ENCODE measurements around the gene JARID2. TPM values are rescaled to one million over a fixed set of nuclear protein-coding genes. Genes with fewer than 3 reads are reported as not detected.

The JARID2 gene
- total and polyA plus RNA-seq, 11 donors: 3.5 to 12.2 (median 7.5) TPM

DNA sequence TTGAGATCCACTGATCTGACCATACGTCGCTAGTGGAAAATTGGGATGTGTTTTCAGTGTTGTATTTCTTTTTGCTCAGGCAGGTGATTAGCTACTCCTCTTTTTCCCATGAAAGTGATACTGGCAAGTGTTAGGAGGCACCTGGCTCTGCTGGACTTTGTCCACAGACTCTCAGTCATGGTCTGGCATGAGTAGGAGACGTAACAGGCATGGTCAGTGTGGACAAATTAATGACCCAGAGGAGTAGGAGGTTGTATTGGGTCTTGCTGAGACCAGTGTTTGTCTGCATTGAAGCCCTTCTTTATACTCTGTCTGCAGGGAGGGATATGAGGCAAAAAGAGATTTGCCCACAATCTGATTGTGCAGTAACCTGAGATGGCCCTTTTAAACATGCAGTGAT is 238.3 kb downstream of the JARID2 start:
- Histone ChIP-seq H3K36me3 (peaks cover 0 to 23% (median 20%) of the 10 kb centered on the region in 9 donors), H3K27me3 (no peaks in the 10 kb centered on the region), H3K4me3 (no peak overlapping the region), H3K9me3 (no peaks in the 10 kb centered on the region), H3K4me1 (peaks cover 0 to 38% (median 12%) of the 10 kb centered on the region in 12 donors), H3K27ac (no peak overlapping the region)
- ATAC-seq: no peak
- no peak for DNase-seq
- WGBS, 4 donors: 78 to 91% (median 83%) methylated on average over 3 of the region's 3 CpGs
- TF ChIP-seq POLR2A (IDR thresholded peaks at IDR 0.05): no peak
- TF ChIP-seq, protein P1, sequence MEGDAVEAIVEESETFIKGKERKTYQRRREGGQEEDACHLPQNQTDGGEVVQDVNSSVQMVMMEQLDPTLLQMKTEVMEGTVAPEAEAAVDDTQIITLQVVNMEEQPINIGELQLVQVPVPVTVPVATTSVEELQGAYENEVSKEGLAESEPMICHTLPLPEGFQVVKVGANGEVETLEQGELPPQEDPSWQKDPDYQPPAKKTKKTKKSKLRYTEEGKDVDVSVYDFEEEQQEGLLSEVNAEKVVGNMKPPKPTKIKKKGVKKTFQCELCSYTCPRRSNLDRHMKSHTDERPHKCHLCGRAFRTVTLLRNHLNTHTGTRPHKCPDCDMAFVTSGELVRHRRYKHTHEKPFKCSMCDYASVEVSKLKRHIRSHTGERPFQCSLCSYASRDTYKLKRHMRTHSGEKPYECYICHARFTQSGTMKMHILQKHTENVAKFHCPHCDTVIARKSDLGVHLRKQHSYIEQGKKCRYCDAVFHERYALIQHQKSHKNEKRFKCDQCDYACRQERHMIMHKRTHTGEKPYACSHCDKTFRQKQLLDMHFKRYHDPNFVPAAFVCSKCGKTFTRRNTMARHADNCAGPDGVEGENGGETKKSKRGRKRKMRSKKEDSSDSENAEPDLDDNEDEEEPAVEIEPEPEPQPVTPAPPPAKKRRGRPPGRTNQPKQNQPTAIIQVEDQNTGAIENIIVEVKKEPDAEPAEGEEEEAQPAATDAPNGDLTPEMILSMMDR (IDR thresholded peaks at IDR 0.05): no peak
- intact Hi-C loops (cut with DNase I): no loop called here

DNA sequence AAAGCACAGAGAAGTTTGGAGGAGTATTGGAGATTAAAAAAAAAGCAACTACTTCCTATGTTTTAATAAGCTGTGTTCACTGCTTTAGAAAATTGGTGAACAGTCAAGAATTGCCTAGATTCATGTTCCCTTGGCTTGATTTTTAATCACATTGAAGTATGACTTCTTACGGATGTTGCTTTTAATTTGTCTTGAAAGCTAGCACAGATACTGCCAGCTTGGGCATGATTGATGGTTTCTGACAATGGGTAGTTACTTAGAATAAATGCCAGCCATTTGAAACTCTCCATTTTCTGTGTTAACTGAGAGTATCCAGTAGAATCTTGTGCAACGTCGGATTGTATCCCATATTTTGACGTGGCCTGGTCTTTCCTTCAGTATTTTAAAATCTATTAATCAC is 239.0 kb downstream of the JARID2 start:
- no peak for DNase-seq
- Histone ChIP-seq H3K36me3 (peaks cover 0 to 27% (median 23%) of the 10 kb centered on the region in 9 donors), H3K9me3 (no peaks in the 10 kb centered on the region), H3K27me3 (no peaks in the 10 kb centered on the region), H3K4me1 (peaks cover 0 to 35% (median 7%) of the 10 kb centered on the region in 12 donors), H3K4me3 (no peak overlapping the region), H3K27ac (no peak overlapping the region)
- TF ChIP-seq, protein P1 (IDR thresholded peaks at IDR 0.05): no peak
- TF ChIP-seq POLR2A (IDR thresholded peaks at IDR 0.05): no peak
- WGBS, 4 donors: 96 to 98% (median 97%) methylated on average over 4 of the region's 4 CpGs
- no peak for ATAC-seq
- intact Hi-C loops (cut with DNase I): no loop called here

DNA sequence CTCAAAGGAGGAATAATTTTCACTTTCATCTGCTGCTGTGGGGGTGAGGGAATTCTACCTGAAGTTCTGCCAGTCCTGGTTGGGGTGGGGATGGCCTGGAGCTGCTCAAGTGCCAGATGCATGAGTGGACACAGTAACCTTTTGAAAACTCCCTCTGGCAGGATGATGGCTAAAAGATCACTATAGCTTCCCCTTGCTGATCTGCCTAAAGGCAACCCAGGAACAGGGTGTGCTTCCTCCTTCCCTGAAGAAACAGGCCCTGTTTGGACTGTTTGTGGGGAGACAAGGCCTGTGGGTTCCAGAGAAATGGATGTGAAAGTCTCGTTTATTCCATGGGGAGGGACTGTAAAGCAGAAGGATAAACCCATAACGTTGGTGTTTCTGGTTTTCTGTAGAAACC is 240.1 kb downstream of the JARID2 start:
- H3K27ac ChIP-seq: no peak overlapping the region
- H3K4me3 ChIP-seq: no peak overlapping the region
- WGBS, 4 donors: 68 to 87% (median 78%) methylated on average over 2 of the region's 2 CpGs
- TF ChIP-seq, protein P1 (IDR thresholded peaks at IDR 0.05): no peak
- no peak for TF ChIP-seq POLR2A (IDR thresholded peaks at IDR 0.05)
- no peaks in the 10 kb centered on the region for H3K27me3 ChIP-seq
- H3K9me3 ChIP-seq: no peaks in the 10 kb centered on the region
- peaks cover 0 to 33% (median 6%) of the 10 kb centered on the region in 12 donors for H3K4me1 ChIP-seq
- intact Hi-C loops (cut with DNase I): no loop called here
- H3K36me3 ChIP-seq: peaks cover 0 to 33% (median 23%) of the 10 kb centered on the region in 9 donors
- ATAC-seq (no peak), DNase-seq (no peak)

DNA sequence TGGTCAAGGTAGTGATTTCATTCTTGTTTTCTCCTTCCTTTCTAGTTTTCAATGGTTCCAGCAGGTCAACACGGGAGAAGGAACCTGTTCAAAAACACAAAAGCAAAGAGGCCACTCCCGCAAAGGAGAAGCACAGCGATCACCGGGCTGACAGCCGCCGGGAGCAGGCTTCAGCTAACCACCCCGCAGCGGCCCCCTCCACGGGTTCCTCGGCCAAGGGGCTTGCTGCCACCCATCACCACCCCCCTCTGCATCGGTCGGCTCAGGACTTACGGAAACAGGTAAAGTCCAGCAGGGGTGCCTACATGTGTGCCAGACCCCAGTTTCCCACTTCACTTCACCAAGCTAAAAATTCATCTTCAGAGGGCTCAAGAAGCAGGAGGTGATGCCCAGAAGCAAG is 241.4 kb downstream of the JARID2 start:
- H3K4me3 ChIP-seq: no peak overlapping the region
- TF ChIP-seq, protein P1 (IDR thresholded peaks at IDR 0.05): no peak
- no peak for TF ChIP-seq POLR2A (IDR thresholded peaks at IDR 0.05)
- peaks cover 0 to 36% (median 16%) of the 10 kb centered on the region in 12 donors for H3K4me1 ChIP-seq
- H3K27me3 ChIP-seq: no peaks in the 10 kb centered on the region
- no peak for DNase-seq
- no peaks in the 10 kb centered on the region for H3K9me3 ChIP-seq
- peaks cover 0 to 33% (median 23%) of the 10 kb centered on the region in 9 donors for H3K36me3 ChIP-seq
- 95 to 97% (median 96%) methylated on average over 13 of the region's 13 CpGs for WGBS, 4 donors
- ATAC-seq: no peak
- H3K27ac ChIP-seq: no peak overlapping the region
- intact Hi-C loops (cut with DNase I): no loop called here

All from heart left ventricle (tissue), 16 donors.